Neural progenitor cell (in vitro differentiated cells): ENCODE data around the gene LIPG. TPM values are rescaled to one million over a fixed set of nuclear protein-coding genes. Genes with fewer than 3 reads are reported as not detected.
A peak's percentile ranks its signal among the peaks of the same experiment; 100 is the strongest.
"Not testable (repeated sequence)": the region's sequence is repeated elsewhere in the genome, so short reads cannot be mapped to it uniquely, and the experiment has no call there.

Source experiments
- DNase-seq: peaks from one replicate; pipeline ENCODE4 v3.0.0-alpha.2; 2016; ENCODE audit warnings: low spot score
- H2AFZ ChIP-seq: fragments of 200-600 bp; sonication (generic); replicated peaks from 2 replicates; pipeline ENCODE4 v1.6.1; 2016; ENCODE audit warnings: antibody characterized with exemption
- H3F3A ChIP-seq: fragments of 200-600 bp; sonication (generic); 2 replicates; pipeline ENCODE4 v1.6.1; 2016; ENCODE audit warnings: antibody characterized with exemption, low read depth
- H3K27ac ChIP-seq: fragments of 200-600 bp; sonication (generic); 2 replicates; pipeline ENCODE4 v1.5.1; 2016; ENCODE audit warnings: mild to moderate bottlenecking
- H3K27me3 ChIP-seq: fragments of 200-600 bp; sonication (generic); 2 replicates; pipeline ENCODE4 v1.6.1; 2016; ENCODE audit warnings: mild to moderate bottlenecking, moderate library complexity
- H3K36me3 ChIP-seq: fragments of 200-600 bp; sonication (generic); 2 replicates; pipeline ENCODE4 v1.5.1; 2016
- H3K4me1 ChIP-seq: fragments of 200-600 bp; sonication (generic); 2 replicates; pipeline ENCODE4 v1.6.1; 2016; ENCODE audit warnings: mixed run types
- H3K4me2 ChIP-seq: fragments of 200-600 bp; sonication (generic); 2 replicates; pipeline ENCODE4 v1.6.1; 2016
- H3K4me3 ChIP-seq: fragments of 200-600 bp; sonication (generic); 2 replicates; pipeline ENCODE4 v1.5.1; 2016
- H3K79me2 ChIP-seq: fragments of 200-600 bp; sonication (generic); 2 replicates; pipeline ENCODE4 v1.6.1; 2016; ENCODE audit warnings: low read depth
- H3K9ac ChIP-seq: fragments of 200-600 bp; sonication (generic); 2 replicates; pipeline ENCODE4 v1.6.1; 2016
- H3K9me3 ChIP-seq: fragments of 200-600 bp; sonication (generic); 2 replicates; pipeline ENCODE4 v1.5.1; 2016; ENCODE audit warnings: low read depth
- H4K20me1 ChIP-seq: fragments of 200-600 bp; sonication (generic); 2 replicates; pipeline ENCODE4 v1.6.1; 2016; ENCODE audit warnings: low read depth
- H3K27ac Mint-ChIP-seq: 3 replicates; pipeline ENCODE4 v1.8.0; 2021; ENCODE audit warnings: mixed read lengths
- H3K27me3 Mint-ChIP-seq: 2 replicates; pipeline ENCODE4 v1.8.0; 2022; ENCODE audit warnings: low read depth, mild to moderate bottlenecking, inconsistent platforms, moderate library complexity, mixed read lengths; ENCODE audit not compliant: insufficient read depth
- H3K36me3 Mint-ChIP-seq: 3 replicates; pipeline ENCODE4 v1.8.0; 2021; ENCODE audit warnings: mixed read lengths
- H3K4me1 Mint-ChIP-seq: 3 replicates; pipeline ENCODE4 v1.8.0; 2021; ENCODE audit warnings: mixed read lengths
- H3K4me3 Mint-ChIP-seq: 3 replicates; pipeline ENCODE4 v1.8.0; 2021; ENCODE audit warnings: mild to moderate bottlenecking, moderate library complexity, mixed read lengths
- H3K9me3 Mint-ChIP-seq: 3 replicates; pipeline ENCODE4 v1.8.0; 2020; ENCODE audit warnings: mixed read lengths
- CTCF ChIP-seq: fragments of 200-600 bp; sonication (generic); IDR thresholded peaks from 2 replicates; pipeline ENCODE4 v1.5.1; 2017; ENCODE audit warnings: antibody characterized with exemption, mild to moderate bottlenecking
- EZH2 ChIP-seq: fragments of 200-600 bp; sonication (generic); IDR thresholded peaks from 2 replicates; pipeline ENCODE4 v1.6.1; 2017; ENCODE audit warnings: antibody characterized with exemption, mild to moderate bottlenecking, moderate library complexity
- EZH2phosphoT487 ChIP-seq: fragments of 200-600 bp; sonication (generic); IDR thresholded peaks from 2 replicates; pipeline ENCODE4 v1.6.1; 2017; ENCODE audit warnings: antibody characterized with exemption
- total RNA-seq: library from RNA; depleted of rRNA; stranded (reverse); fragments of >200 nt; gene quantifications from 2 replicates; pipeline ENCODE4 v1.2.3, GENCODE V29; 2015; ENCODE audit warnings: low replicate concordance

The LIPG gene
- total RNA-seq, 1 donor from 2014 or later: 3.7 TPM

- Histone ChIP-seq H3K36me3 (no peaks in the 10 kb centered on the region), H3K4me1 (no peaks in the 10 kb centered on the region), H3K4me3 (no peak overlapping the region), H3F3A (peaks cover 12% of the 10 kb centered on the region), H3K27me3 (peaks cover 11% of the 10 kb centered on the region), H3K79me2 (no peaks in the 10 kb centered on the region), H3K9ac (no peak overlapping the region), H2AFZ (no peak overlapping the region), H4K20me1 (no peaks in the 10 kb centered on the region), H3K27ac (no peak overlapping the region), H3K9me3 (no peaks in the 10 kb centered on the region), H3K4me2 (no peak overlapping the region)
- TF ChIP-seq EZH2 (no peak), CTCF (no peak), EZH2phosphoT487 (no peak)
- Mint-ChIP-seq H3K9me3 (peaks cover 25% of the 10 kb centered on the region), H3K4me1 (peaks cover 3% of the 10 kb centered on the region), H3K4me3 (no peak overlapping the region), H3K36me3 (peaks cover 2% of the 10 kb centered on the region), H3K27ac (no peak overlapping the region), H3K27me3 (peaks cover 6% of the 10 kb centered on the region)
- DNase-seq: no peak
These were observed 6.2 kb upstream of the LIPG start for GRCh38 chr18:49555641-49556040.

- no peaks in the 10 kb centered on the region for H3K9me3 ChIP-seq
- H3K4me1 Mint-ChIP-seq: peaks cover 18% of the 10 kb centered on the region
These were observed 3.5 kb upstream of the LIPG start for GRCh38 chr18:49558356-49558755.

GRCh38 chr18:49559326-49559931, 2.4 kb upstream of the LIPG start:
- not testable (repeated sequence) for H3K4me3 ChIP-seq, H3K27ac ChIP-seq, H3K9me3 ChIP-seq, H3K9me3 Mint-ChIP-seq, H3K36me3 Mint-ChIP-seq, H3K27ac Mint-ChIP-seq, DNase-seq, H3K4me3 Mint-ChIP-seq, H4K20me1 ChIP-seq, H3K4me2 ChIP-seq, H3K9ac ChIP-seq, H3K79me2 ChIP-seq, H3K36me3 ChIP-seq, H2AFZ ChIP-seq
- Histone ChIP-seq H3K27me3 (peaks cover 42% of the 10 kb centered on the region), H3K4me1 (peaks cover 24% of the 10 kb centered on the region), H3F3A (peaks cover 33% of the 10 kb centered on the region)
- peaks cover 13% of the 10 kb centered on the region for H3K27me3 Mint-ChIP-seq
- peak; percentile 43 for TF ChIP-seq CTCF
- peaks cover 29% of the 10 kb centered on the region for H3K4me1 Mint-ChIP-seq

More at GRCh38 chr18:49558356-49558755, 3.5 kb upstream of the LIPG start:
- Histone ChIP-seq H3K9ac (no peak overlapping the region), H3K27ac (no peak overlapping the region), H4K20me1 (peaks cover 7% of the 10 kb centered on the region), H3K4me1 (peaks cover 14% of the 10 kb centered on the region), H3F3A (peaks cover 33% of the 10 kb centered on the region), H2AFZ (no peak overlapping the region), H3K36me3 (no peaks in the 10 kb centered on the region), H3K79me2 (no peaks in the 10 kb centered on the region), H3K4me3 (no peak overlapping the region), H3K27me3 (peaks cover 33% of the 10 kb centered on the region), H3K4me2 (no peak overlapping the region)
- Mint-ChIP-seq H3K27me3 (peaks cover 14% of the 10 kb centered on the region), H3K36me3 (peaks cover 2% of the 10 kb centered on the region), H3K27ac (no peak overlapping the region), H3K9me3 (peaks cover 10% of the 10 kb centered on the region), H3K4me3 (no peak overlapping the region)
- no peak for DNase-seq
- no peak for TF ChIP-seq EZH2
- no peak for TF ChIP-seq CTCF
- no peak for TF ChIP-seq EZH2phosphoT487
